OCI-LY1 (cell line): ENCODE data around the gene RGS17.

Source experiments
- CTCF ChIP-seq: fragments of 200-600 bp; sonication (generic), shearing (Covaris generic); IDR thresholded peaks from 2 replicates; pipeline ENCODE4 v1.5.1; 2017; ENCODE audit warnings: mild to moderate bottlenecking, antibody characterized with exemption, low read length, moderate library complexity, mixed read lengths
- EZH2 ChIP-seq: fragments of 200-600 bp; sonication (generic), shearing (Covaris generic); IDR thresholded peaks from 2 replicates; pipeline ENCODE4 v1.8.0; 2017; ENCODE audit warnings: borderline replicate concordance, mixed run types, mild to moderate bottlenecking, antibody characterized with exemption, low read length, moderate library complexity, mixed read lengths

GRCh38 chr6:152979116-152979515 is 152.0 kb downstream of the RGS17 start:
- TF ChIP-seq CTCF: no peak
- no peak for TF ChIP-seq EZH2
